HG03097 (cell line): Measurements from ENCODE around the gene CTSE.
"Not testable (repeated sequence)": the region's sequence is repeated elsewhere in the genome, so short reads cannot be mapped to it uniquely, and the experiment has no call there.

Experiments used
- ATAC-seq: cut with Tn5 transposase; IDR thresholded peaks from one replicate; pipeline ENCODE4 v1.9.1; 2021; ENCODE audit not compliant: unreplicated experiment, low FRiP score

Gene CTSE

DNA sequence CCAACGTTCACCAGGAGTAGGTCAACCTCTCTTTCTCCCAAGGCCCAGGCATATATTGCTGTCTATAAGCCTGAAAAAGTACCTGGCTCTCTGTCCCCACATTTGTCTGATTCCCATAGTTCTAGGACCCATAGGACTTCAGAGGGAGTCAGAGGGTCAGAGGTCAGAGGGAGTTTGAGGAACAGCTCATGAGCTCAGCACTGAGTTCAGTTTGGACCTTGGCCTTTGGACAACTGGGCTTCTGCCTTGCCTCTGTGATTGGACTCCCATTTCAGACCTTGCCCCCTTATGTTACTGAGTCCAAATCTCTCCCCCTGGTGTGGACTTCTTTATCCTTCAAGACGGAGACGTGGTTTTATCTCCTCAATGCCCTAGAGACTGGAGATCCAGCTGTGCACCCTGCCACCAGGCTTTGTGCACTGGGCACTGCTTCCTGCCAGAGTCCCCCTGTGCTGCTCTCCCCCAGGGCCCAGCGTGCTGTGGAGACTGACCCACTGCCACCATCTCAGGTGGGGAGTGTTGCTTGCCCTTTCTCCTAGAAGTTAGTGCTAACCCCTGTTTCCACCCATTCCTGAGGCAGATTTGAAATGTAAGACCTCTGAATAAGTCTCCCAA lies 3.2 kb downstream of the CTSE start:
- no peak for ATAC-seq

- no peak for ATAC-seq
Measured at GRCh38 chr1:206015071-206015470, 8.6 kb downstream of the CTSE start.

- ATAC-seq: no peak
Measured at GRCh38 chr1:206014601-206015000, 9.1 kb downstream of the CTSE start.

DNA sequence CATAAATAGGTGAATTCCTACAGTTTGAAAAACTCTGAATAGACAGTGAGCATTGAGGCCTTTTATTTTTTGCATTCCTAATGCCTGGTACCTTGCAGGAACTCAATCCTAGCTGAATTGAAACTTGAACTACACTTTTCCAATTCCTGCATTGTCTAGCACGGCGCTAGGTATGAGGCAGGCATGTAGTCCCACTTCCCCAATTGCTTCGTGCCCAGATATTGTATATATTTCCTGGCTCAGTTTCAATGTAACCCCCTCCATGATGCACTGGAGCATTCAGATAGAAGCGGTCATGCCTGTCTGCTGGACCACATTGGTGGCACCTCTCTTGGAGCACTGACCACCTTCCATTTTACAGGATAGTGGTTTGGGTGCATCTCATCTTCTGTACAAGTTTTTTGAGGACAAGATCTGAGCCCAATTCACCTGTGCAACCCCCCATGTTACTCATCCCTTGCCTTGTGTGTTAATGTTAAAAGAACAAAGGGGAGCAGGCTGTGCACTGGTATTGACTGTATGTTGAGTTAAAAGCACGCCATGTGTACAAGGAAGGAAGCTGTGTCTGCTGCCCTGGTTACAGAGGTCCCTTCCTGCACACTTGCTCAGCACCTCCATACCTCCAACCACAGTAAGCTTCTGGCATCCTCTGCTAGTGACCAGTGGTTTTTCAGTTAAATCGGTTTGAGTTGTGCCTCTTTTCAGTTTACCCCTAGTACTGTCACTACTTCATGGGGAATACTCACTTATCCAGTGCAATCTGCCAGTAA lies 10.5 kb downstream of the CTSE start:
- no peak for ATAC-seq

- peak; percentile 84 for ATAC-seq
Measured at GRCh38 chr1:206012086-206012859, 11.4 kb downstream of the CTSE start.

GRCh38 chr1:206011057-206011456 lies 12.6 kb downstream of the CTSE start:
- no peak for ATAC-seq

DNA sequence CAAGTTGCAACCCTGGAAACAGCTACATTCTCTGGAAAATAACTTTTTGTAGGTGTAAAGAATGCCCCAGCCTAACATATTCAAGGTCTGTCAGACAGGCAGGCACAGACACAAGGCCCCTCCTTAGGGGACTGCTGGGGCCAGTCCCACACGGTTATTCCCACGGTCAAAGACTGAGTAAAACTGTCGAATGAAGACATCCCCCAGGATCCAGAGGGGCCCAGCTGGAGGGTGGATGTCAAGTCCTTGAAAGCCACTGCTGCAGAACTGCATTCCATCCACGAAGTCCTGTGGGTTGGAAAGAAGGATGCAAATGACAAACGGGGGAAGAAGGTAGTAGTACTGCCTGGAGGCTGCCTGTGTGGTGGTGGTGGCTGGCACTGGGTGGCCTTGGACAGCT lies 13.6 kb downstream of the CTSE start:
- no peak for ATAC-seq

DNA sequence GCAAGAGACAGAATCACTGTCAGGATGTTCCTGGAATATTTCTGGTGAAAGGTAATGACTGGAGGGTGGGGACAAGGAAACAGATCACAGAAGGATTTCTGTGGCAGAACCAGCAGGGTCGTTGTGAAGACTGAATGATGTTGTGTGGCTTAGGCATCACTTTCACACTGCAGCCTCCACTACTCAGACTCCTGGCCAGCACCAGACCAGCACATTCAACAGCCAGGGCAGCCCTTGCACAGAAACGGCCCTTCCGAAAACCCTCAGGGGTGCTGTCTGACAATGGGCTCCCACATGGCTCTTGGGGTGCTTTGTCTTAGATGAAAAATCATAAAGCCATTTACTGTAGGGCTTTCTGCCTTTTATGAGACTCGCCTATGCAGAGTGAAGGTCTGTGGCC lies 16.7 kb downstream of the CTSE start:
- no peak for ATAC-seq

DNA sequence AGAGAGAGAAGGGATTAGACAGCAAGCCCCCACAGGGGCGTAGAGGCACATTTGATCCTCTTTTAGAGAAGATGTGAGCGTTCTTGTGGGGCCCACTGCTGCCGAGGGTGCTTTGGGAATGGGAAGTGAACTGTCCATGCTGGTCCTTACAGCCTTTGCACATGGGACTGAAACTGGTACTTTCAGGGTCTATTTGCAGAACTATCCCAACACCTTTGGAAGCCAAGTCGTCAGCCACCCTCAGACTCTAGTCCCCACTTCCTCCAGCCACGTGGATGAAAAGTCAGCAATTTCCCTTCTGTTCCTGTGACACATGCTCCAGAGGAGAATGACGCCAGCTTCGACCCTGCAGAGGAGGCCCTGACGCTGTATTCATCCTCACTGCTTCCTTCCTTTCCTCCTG lies 17.9 kb downstream of the CTSE start:
- ATAC-seq: no peak

DNA sequence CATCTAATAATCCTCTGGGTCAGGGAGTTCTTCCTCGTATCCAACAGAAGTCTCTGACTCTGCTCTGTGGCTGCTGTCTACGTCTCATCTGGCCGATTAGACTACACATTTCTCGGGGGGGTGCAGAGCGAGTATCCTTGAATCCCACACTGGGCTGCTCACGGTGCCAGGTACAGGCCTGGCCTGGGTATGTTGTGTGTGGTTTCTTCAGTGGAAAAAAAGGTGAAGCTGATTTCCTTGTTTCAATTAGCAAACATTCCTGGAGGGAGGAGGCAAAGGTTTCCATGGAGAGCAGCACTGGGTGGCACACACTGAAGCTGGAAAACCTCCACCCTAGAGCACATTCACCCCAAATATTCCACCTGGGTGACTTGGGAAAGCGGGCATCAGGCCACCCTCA lies 18.5 kb downstream of the CTSE start:
- ATAC-seq: no peak

DNA sequence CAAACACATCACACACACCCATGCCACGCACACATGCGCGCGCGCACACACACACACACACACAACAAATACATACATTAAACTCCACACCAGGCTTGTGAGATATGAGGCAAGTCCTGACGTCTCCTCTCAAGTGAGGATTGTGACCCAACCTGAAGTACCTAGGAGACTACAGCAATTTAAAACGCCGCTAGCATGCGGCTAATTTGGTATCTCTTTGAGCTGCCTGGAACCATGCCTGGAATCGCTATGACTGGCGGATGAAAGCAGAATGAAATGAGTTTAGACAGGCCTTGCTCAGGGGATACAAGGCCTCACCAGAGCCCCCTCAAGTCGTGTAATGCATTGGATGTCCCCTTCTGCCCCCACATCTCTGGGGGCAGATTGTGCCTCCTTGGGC lies 18.9 kb downstream of the CTSE start:
- ATAC-seq: no peak

- ATAC-seq: no peak
Measured at GRCh38 chr1:206003854-206004800, 19.6 kb downstream of the CTSE start.

DNA sequence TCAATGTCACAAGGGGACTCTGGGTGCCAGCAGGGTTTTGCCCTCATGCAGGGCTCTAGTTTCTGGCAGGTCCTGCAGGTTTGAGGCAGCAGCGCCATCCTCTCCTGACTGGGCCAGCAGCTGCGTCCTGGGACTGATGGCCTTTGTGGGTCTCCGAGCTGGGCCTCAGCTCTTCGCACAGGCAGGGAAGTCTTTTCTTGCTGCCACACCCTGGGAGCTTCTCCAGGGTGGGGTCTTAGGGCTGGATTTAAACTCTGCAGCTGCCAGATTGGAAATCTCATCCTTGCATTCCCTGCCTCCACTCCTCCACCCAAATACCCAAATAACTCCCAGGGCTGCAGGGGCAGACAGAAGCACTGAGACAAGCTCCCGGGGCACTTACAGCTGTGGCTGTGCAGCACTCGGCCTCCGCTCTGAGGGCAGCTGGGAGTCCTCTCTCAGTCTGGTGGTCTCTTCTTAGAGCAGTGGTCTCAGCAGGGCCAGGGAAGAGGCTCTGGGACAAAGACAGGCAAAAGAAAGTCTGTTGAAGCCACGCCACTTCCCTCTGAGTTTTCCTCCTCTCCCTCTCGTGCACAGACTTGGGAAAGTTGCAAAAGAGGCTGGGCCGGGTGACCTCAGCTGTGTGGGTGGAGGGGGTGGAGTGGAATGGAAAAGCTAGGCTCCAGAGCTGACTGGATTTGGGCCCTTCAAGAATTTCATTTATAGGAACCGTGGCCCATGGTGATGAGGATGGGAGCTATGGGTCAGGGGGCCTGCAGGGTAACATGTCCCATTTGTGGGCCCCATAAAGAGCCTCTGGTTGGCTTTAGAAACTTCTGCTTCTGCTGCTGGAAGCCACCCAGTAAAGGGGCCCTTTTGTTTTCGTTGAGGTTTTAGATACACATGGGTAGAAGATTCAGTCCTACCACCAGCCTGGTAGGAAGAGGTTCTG lies 20.6 kb downstream of the CTSE start, which contains the start of gene RAB7B:
TSS of gene RAB7B (minus strand) at position 525 of the 931 bp plus-strand sequence. CDS start 9,260 bp downstream, outside the sequence.
- ATAC-seq: no peak

DNA sequence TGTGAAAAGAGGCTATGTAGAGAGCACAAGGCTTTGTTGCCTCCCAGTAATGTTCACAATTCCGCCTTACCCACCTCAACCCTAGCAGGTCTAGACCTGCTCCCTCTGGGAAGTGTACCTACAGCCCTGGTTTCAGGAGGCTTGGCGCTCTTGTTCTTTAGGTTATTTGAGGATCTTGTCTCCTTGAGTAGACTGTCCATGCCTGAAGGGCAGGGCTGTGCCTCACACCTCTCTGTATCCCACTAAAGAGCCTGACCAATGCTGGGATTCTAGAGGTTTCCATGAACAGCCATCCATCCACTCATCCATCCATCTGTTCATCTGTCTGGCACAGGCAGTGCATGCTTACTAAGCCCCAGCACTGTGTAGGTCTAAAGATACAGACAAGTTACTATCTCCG lies 21.5 kb downstream of the CTSE start:
- no peak for ATAC-seq

- no peak for ATAC-seq
Measured at GRCh38 chr1:206001476-206001888, 22.2 kb downstream of the CTSE start.

GRCh38 chr1:206000641-206001339 lies 22.9 kb downstream of the CTSE start:
- no peak for ATAC-seq

DNA sequence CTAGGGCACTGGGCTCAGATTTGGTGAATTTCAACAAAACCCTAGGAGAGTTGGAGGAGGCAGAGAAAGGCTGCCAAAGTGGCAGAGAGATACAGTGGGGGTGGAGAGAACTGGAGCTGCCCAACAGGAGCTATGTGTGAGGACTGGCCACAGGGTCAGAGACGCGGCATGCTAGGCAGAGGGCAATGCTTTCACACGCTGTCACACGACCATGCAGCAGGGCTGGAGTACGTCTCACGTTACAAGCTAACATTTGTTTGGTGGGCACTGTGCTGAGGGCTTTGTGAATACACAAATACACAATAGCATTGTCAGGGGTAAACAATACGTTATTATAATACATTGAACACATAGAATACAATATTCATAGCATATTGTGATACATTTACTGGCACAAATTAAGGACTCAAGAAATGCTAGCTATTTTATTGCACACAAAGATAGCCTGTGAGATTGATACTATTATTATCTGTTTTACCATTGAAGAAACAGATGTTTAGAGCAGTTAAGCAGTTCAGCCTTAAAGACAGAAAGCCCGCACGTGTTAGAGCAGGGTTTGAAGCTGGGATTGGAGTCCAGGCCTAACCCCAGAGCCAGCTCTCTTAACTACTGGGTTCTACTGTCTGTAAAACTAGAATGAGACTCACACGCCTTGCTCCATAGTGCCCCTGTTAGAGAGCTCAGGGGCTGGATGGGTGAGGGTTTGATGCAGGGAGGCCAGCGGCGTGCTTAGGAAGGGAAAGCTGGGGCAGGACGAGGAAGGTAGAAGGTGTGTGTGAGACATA lies 25.0 kb downstream of the CTSE start:
- ATAC-seq: no peak

- ATAC-seq: not testable (repeated sequence)
Measured at GRCh38 chr1:205996641-205997040, 27.1 kb downstream of the CTSE start.
